K562 (cell line): ENCODE measurements around the gene ZNF790. TPM values are rescaled to one million over a fixed set of nuclear protein-coding genes. Genes with fewer than 3 reads are reported as not detected.
A peak's percentile ranks its signal among the peaks of the same experiment; 100 is the strongest.

ENCODE experiments used
- DIDO1 ChIP-seq: fragments of 450-650 bp; IDR thresholded peaks from 2 replicates; pipeline ENCODE4 v1.6.1; 2016; ENCODE audit warnings: low read depth, missing biosample characterization, missing genetic modification characterization
- E2F3 ChIP-seq: fragments of 250-450 bp; sonication (Bioruptor Pico); IDR thresholded peaks from 2 replicates; pipeline ENCODE4 v1.4.0; 2020; ENCODE audit warnings: mild to moderate bottlenecking
- FOXJ2 ChIP-seq: fragments of 200-800 bp; sonication (Bioruptor generic); IDR thresholded peaks from 2 replicates; pipeline ENCODE4 v1.6.1; 2016; ENCODE audit warnings: missing genetic modification characterization, missing compliant biosample characterization
- FUS ChIP-seq: fragments of 200-400 bp; formaldehyde crosslinking; optimal IDR thresholded peaks from 2 replicates; pipeline ENCODE3; 2017; ENCODE audit warnings: low read depth, low read length
- GABPA ChIP-seq: fragments of 200-800 bp; sonication (Bioruptor generic); conservative IDR thresholded peaks from 2 replicates; pipeline ENCODE4 v1.6.1; 2016; ENCODE audit warnings: low read depth, missing genetic modification characterization, missing compliant biosample characterization
- KLF13 ChIP-seq: fragments of 450-650 bp; IDR thresholded peaks from 2 replicates; pipeline ENCODE4 v1.6.1; 2016; ENCODE audit warnings: missing genetic modification characterization, low read depth, mild to moderate bottlenecking, missing compliant biosample characterization, moderate library complexity, borderline replicate concordance
- RBM34 ChIP-seq: fragments of 200-400 bp; formaldehyde crosslinking; IDR thresholded peaks from 2 replicates; pipeline ENCODE4 v1.6.1; 2018; ENCODE audit warnings: low read length, borderline replicate concordance; ENCODE audit not compliant: insufficient read depth
- SLC30A9 ChIP-seq: fragments of 250-450 bp; sonication (Bioruptor Pico); IDR thresholded peaks from 2 replicates; pipeline ENCODE4 v1.8.0; 2022; ENCODE audit warnings: mild to moderate bottlenecking, moderate library complexity
- SRSF7 ChIP-seq: fragments of 200-400 bp; formaldehyde crosslinking; optimal IDR thresholded peaks from 2 replicates; pipeline ENCODE3; 2017; ENCODE audit warnings: mild to moderate bottlenecking, low read depth, low read length
- TCF7L2 ChIP-seq: fragments of 150-350 bp; IDR thresholded peaks from 2 replicates; pipeline ENCODE4 v1.6.1; 2016; ENCODE audit warnings: low read depth, mild to moderate bottlenecking, low read length, moderate library complexity
- ZKSCAN8 ChIP-seq: fragments of 200-800 bp; sonication (Bioruptor generic); IDR thresholded peaks from 2 replicates; pipeline ENCODE4 v1.6.1; 2016; ENCODE audit warnings: missing genetic modification characterization, missing compliant biosample characterization
- ZNF263 ChIP-seq: sonication (generic); formaldehyde crosslinking; IDR thresholded peaks from 2 replicates; pipeline ENCODE4 v1.8.0; 2022; ENCODE audit warnings: mild to moderate bottlenecking, missing genetic modification reagents, borderline replicate concordance
- ZNF436 ChIP-seq: fragments of 250-450, 450-650 bp; sonication (Bioruptor Pico); formaldehyde crosslinking; IDR thresholded peaks from 2 replicates; pipeline ENCODE4 v1.7.0; 2020; ENCODE audit warnings: mild to moderate bottlenecking
- ZNF444 ChIP-seq: fragments of 250-450 bp; sonication (Bioruptor Pico); IDR thresholded peaks from 2 replicates; pipeline ENCODE4 v1.4.0; 2020; ENCODE audit warnings: mild to moderate bottlenecking, moderate library complexity
- polyA plus RNA-seq, 8 experiments: library from polyadenylated mRNA; depleted of rRNA in 4 of 8; stranded (reverse) in 5 of 8; unstranded in 3 of 8; fragments of >200 nt; fragmentation: Nextera tagmentation in 2 of 8; fragmentation: Illumina TruSeq in 1 of 8; extraction: Ambion mirVana in 2 of 8; extraction: Trizol in 1 of 8; gene quantifications; 2 replicates each; pipeline versions ENCODE4 v1.2.1 to v1.2.3, GENCODE V29; 2011 to 2014; ENCODE audit warnings: inconsistent platforms in 1 of 8, missing spikeins in 1 of 8
- total RNA-seq, 7 experiments: library from RNA; depleted of rRNA in 6 of 7; stranded (reverse); fragments of >200 nt in 6 of 7; fragmentation: Illumina TruSeq in 2 of 7; extraction: Trizol in 2 of 7; gene quantifications; 2 replicates each; pipeline versions ENCODE4 v1.2.1 to v1.2.3, GENCODE V29; 2011 to 2021; ENCODE audit warnings: low replicate concordance in 1 of 7
- TF ChIP-seq, protein P1 (sequence below): sonication (generic); formaldehyde crosslinking; IDR thresholded peaks from 2 replicates; pipeline ENCODE4 v1.8.0; 2022; ENCODE audit warnings: mild to moderate bottlenecking, missing genetic modification reagents, borderline replicate concordance
- TF ChIP-seq, protein P2 (sequence below), 2 experiments: fragments of 250-450 bp in 1 of 2; fragments of 450-650 bp in 1 of 2; sonication (Bioruptor Pico) in 1 of 2; IDR thresholded peaks; 2 replicates each; pipeline versions ENCODE4 v1.6.1 to v1.8.0; 2016 to 2021; ENCODE audit warnings: mild to moderate bottlenecking in 2 of 2, moderate library complexity in 2 of 2, missing compliant biosample characterization in 1 of 2, missing genetic modification characterization in 1 of 2
- TF ChIP-seq, protein P3 (sequence below): IDR thresholded peaks from 3 replicates; pipeline ENCODE4 v1.6.1; 2011; ENCODE audit warnings: borderline replicate concordance, mild to moderate bottlenecking, moderate library complexity; ENCODE audit not compliant: insufficient read length; ENCODE audit errors: extremely low read depth

The ZNF790 gene
- total and polyA plus RNA-seq, 9 of the 15 experiments (the other 6 are each of a cell fraction or from before 2014, with no cell fraction given), result 0.33 to 1.7 (median 0.53) TPM

DNA sequence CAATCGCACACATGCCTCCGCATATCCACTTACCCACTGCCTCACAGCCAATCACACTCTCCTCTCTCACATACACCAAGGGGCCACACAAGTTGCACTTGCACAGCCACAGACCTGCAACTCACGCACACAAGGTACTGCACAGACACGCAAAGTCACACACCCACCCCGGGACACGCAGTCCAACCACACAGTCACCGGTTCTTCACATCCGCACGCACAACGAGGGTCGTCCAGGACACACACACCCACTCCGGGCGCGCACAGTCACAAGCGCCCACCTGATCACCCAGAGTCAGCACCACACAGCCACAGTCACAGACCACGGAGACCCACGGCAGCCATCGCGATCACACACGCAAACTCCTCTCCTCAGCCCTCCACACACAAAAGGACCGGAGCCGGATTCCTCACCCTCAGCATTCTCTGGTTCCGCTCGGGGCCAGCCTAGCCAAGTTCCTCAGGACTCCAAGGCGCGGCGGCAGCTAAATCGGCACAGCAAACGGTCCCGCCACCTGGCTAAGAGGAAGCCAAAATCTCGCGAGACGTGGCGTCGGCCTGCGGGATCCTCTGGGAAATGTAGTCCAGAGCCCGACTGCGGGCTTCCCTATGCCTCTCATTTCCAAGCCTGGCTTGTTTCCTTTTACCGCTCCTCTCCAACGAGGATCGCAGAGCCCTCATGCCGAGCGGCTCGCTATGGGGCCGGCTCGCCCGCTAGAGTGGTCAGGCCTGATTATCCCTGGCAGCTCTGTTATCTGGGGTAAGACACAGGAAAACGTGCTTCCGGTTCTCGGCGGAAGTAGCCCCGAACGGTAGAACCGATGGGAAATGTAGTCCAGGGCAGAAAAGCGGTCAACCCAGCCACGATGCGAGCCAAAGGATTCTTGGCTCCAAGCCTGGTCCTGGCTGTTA lies 65.6 kb downstream of the ZNF790 start, which contains the start of gene ZNF850 (continued):
- TF ChIP-seq, protein P1, sequence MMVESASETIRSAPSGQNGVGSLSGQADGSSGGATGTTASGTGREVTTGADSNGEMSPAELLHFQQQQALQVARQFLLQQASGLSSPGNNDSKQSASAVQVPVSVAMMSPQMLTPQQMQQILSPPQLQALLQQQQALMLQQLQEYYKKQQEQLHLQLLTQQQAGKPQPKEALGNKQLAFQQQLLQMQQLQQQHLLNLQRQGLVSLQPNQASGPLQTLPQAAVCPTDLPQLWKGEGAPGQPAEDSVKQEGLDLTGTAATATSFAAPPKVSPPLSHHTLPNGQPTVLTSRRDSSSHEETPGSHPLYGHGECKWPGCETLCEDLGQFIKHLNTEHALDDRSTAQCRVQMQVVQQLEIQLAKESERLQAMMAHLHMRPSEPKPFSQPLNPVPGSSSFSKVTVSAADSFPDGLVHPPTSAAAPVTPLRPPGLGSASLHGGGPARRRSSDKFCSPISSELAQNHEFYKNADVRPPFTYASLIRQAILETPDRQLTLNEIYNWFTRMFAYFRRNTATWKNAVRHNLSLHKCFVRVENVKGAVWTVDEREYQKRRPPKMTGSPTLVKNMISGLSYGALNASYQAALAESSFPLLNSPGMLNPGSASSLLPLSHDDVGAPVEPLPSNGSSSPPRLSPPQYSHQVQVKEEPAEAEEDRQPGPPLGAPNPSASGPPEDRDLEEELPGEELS (CRISPR knock-in tag), result no peak
- TF ChIP-seq ZNF263, result no peak
- peak; percentile 65; the same call in 1 of the 2 replicates for TF ChIP-seq E2F3 (CRISPR knock-in tag)
- TF ChIP-seq TCF7L2, result no peak
- TF ChIP-seq, protein P2, sequence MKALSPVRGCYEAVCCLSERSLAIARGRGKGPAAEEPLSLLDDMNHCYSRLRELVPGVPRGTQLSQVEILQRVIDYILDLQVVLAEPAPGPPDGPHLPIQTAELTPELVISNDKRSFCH (CRISPR knock-in tag; IDR thresholded peaks at IDR 0.05), result no peak
- TF ChIP-seq, protein P2 (tag; IDR thresholded peaks at IDR 0.05), result peak; percentile 68; the same call in 1 of the 2 replicates
- TF ChIP-seq, protein P3, sequence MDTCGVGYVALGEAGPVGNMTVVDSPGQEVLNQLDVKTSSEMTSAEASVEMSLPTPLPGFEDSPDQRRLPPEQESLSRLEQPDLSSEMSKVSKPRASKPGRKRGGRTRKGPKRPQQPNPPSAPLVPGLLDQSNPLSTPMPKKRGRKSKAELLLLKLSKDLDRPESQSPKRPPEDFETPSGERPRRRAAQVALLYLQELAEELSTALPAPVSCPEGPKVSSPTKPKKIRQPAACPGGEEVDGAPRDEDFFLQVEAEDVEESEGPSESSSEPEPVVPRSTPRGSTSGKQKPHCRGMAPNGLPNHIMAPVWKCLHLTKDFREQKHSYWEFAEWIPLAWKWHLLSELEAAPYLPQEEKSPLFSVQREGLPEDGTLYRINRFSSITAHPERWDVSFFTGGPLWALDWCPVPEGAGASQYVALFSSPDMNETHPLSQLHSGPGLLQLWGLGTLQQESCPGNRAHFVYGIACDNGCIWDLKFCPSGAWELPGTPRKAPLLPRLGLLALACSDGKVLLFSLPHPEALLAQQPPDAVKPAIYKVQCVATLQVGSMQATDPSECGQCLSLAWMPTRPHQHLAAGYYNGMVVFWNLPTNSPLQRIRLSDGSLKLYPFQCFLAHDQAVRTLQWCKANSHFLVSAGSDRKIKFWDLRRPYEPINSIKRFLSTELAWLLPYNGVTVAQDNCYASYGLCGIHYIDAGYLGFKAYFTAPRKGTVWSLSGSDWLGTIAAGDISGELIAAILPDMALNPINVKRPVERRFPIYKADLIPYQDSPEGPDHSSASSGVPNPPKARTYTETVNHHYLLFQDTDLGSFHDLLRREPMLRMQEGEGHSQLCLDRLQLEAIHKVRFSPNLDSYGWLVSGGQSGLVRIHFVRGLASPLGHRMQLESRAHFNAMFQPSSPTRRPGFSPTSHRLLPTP, result no peak
- no peak for TF ChIP-seq SLC30A9 (CRISPR knock-in tag)
- TF ChIP-seq ZKSCAN8, result no peak
- no peak for TF ChIP-seq RBM34
- TF ChIP-seq FUS, result no peak
- TF ChIP-seq GABPA (tag), result peak; percentile 97
- TF ChIP-seq ZNF444, result no peak
- TF ChIP-seq ZNF436, result no peak
- no peak for TF ChIP-seq KLF13
- TF ChIP-seq FOXJ2 (tag), result no peak
- peak; percentile 80 for TF ChIP-seq DIDO1 (tag)
- no peak for TF ChIP-seq SRSF7
